ENCODE measurements around the gene IRAK3.
A peak's percentile ranks its signal among the peaks of the same experiment; 100 is the strongest.
"Not testable (repeated sequence)": the region's sequence is repeated elsewhere in the genome, so short reads cannot be mapped to it uniquely, and the experiment has no call there.

The IRAK3 gene

GRCh38 chr12:66217342-66217917, 28.4 kb downstream of the IRAK3 start:
- no peak for TF ChIP-seq CTCF (conservative IDR thresholded peaks at IDR 0.05; ENCODE audit: low read depth, low read length)
- DNase-seq (ENCODE audit: low read depth): no peak
- no peak overlapping the region for H3K4me3 ChIP-seq (ENCODE audit: low read length)

DNA sequence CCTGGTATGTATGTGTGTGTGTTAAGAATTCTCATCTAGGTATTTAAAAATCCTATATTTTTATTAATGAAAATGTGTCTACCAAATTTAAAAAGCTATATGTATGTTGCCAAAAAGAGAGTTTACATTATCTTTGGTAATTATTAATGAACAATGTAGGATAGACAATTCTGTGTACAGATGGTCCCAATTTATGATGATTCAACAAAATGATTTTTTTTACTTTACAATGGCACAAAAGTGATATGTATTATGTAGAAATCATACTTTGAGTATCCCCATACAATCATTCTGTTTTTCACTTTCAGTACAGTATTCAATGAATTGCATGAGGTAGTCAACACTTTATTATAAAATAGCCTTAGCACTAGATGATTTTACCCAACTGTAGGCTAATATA, 39.4 kb downstream of the IRAK3 start:
- no peak for TF ChIP-seq CTCF (conservative IDR thresholded peaks at IDR 0.05; ENCODE audit: low read depth, low read length)
- no peak overlapping the region for H3K4me3 ChIP-seq (ENCODE audit: low read length)
- DNase-seq (ENCODE audit: low read depth): no peak

DNA sequence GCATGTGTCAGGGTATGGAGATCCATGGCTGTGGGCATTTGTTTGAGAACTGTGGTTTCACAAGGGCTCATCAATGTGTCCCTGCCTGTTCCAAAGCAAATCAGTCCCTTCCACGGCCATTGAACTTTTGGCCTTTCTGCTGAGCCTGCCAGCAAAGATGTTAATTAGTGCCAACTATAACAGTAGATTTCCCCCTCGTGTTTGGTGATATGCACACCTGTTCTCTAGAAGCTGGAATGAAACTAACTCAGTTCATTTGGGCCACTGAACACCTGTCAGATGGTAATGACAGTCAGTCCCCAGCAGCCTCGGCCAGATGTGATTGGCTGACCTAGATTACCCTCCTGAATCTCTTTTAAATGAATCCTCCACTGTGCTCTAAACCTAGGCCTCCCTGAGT, 43.2 kb downstream of the IRAK3 start:
- no peak for DNase-seq (ENCODE audit: low read depth)
- no peak overlapping the region for H3K4me3 ChIP-seq (ENCODE audit: low read length)
- TF ChIP-seq CTCF (conservative IDR thresholded peaks at IDR 0.05; ENCODE audit: low read depth, low read length): no peak

DNA sequence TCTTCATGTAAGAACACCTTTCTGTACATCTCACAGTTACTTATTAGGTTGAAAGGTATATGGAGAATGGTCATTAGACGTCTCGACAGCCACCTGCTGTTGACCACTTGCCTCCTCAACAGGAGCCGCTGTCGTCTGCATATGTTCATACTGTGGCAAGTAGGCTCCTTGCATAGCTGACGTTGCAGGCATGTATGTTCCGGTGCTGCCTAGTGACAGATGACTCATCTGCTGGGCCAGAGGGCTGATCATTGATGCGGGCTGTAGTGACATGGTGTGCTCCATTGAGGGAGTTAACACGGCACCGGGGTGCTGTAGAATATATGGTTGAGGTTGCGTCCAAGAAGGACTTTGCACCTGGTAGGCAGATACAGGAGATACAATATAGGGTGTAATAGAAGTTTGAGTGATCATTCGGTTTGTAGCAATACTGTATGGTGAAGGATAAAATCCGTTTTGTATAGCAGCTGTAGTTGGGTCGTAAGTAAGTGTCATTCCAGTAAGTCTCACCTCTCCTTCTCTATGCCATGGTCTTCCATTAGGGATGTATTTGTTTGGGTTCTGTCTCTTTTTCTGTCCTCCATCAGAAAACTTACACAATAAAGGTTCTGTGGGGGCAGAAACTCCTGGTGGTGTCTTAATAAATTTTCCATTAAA, 45.2 kb downstream of the IRAK3 start:
- not testable (repeated sequence) for DNase-seq (ENCODE audit: low read depth); H3K4me3 ChIP-seq (ENCODE audit: low read length)

DNA sequence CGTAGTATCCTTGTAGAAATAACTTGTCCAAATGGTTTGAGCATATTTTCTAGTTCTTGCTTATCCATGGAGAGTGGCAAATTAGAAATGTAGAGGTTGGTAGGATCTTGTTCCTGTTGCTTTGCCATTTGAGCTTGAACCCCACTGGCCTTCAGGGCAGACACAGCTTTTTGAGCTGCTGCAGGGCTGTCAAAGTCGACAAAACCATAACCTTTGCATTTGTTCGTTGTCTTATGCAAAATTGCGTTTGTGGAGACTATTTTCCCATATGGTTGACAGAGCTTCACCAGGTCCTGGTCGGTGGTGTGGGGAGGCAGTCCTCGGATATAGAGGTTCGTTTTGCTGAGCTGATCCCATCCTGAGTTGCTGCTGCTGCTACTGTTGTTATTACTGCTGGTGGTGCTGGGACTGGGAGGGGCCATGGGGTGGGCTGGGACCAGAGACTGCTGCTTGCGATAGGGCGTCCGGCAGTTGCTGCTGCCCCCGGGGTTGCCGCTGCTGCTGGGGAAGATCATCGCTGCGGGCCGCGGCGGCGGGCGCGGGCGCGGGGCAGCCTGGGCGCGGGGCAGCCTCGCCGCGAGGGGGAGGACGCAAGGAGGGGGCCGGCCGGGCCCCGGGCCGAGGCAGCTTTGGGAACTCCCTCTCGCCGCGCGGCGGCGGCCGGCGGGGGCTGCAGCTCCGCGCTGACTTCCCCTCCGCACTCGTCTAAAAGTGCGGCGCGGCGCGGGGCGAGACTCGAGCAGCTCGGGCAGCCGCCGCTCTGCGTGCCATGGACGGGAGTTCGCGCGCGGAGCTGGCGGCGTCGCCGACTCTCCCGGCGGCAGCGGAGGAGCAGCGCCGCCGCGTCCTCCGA, 46.0 kb downstream of the IRAK3 start:
- peak overlapping the region; percentile 41 for H3K4me3 ChIP-seq (ENCODE audit: low read length)
- DNase-seq (ENCODE audit: low read depth): not testable (repeated sequence)

- peak overlapping the region; percentile 41 for H3K4me3 ChIP-seq (ENCODE audit: low read length)
- DNase-seq (ENCODE audit: low read depth): no peak
- peak; percentile 28 for TF ChIP-seq CTCF (conservative IDR thresholded peaks at IDR 0.05; ENCODE audit: low read depth, low read length)
Measured at GRCh38 chr12:66235626-66236281, 46.7 kb downstream of the IRAK3 start.

- not testable (repeated sequence) for DNase-seq (ENCODE audit: low read depth); H3K4me3 ChIP-seq (ENCODE audit: low read length)
Measured at GRCh38 chr12:66236282-66236675, 47.3 kb downstream of the IRAK3 start.

DNA sequence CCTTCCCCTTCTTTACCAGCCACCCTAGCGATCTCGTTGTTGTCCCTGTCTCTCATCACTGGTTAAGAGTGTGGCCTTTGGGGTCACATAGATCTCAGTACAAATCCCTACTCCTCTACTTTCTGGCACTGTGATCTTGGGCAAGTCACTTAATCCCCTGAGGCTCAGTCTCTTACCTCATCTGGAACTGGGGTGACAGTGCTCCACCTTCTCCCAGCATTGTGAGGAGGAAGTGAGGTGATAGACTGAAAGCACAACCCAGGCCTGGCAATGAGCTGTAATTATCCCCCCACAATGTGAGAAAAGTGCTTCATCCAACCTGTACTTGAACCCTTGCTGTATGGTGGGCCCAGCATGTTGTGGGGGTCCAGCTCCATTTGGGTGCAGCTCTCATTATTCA, 48.0 kb downstream of the IRAK3 start:
- H3K4me3 ChIP-seq (ENCODE audit: low read length): no peak overlapping the region
- DNase-seq (ENCODE audit: low read depth): no peak
- TF ChIP-seq CTCF (conservative IDR thresholded peaks at IDR 0.05; ENCODE audit: low read depth, low read length): no peak
